Measurements from ENCODE around the gene PACSIN3.

The PACSIN3 gene

GRCh38 chr11:47152126-47152952 lies 33.9 kb downstream of the PACSIN3 start:
- no peak for DNase-seq

GRCh38 chr11:47149782-47150181 lies 36.5 kb downstream of the PACSIN3 start:
- DNase-seq, result no peak

GRCh38 chr11:47148903-47149531 lies 37.2 kb downstream of the PACSIN3 start:
- peak; percentile 22 for DNase-seq

- DNase-seq, result no peak
Measured at GRCh38 chr11:47148270-47148669, 38.0 kb downstream of the PACSIN3 start.

DNA sequence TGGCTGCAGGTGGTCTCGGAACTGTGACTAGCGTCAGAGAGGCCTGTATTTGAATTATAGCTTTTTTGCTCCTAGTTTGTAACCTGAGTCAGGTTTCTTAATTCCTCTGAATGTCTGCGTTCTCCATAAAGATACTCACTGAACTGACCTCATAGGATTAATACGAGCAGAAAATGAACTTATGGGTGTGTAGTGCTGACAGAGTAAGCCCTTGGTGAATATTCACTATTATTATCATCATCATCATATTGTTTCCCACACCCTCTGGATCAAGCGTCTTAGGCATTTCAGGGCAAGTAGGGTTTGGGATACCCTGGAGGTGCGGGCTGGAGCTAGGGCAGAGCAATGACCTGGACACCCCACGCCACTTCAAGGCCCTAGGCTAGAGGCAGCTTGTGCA lies 38.6 kb downstream of the PACSIN3 start:
- DNase-seq, result no peak

DNA sequence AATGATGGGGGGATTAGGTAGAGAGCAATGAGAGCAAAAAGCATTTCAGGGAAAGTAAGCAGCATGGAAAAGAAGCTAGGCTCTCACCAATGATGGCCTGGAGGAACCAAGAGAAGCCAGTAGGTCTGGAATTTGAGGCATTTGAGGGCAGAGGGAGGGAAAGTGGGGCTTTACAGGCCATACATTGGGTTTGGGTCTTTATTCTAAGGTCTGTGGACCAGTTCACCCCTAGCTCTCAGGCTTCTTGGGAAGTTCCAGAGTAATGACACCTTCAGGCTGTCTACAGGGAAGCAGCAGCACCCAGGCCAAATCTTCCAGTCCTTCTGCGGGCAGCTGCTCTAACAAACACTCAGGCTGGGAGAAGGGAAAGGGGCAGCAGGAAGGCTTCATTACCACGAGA lies 39.0 kb downstream of the PACSIN3 start:
- no peak for DNase-seq

GRCh38 chr11:47144541-47144940 lies 41.7 kb downstream of the PACSIN3 start:
- DNase-seq, result no peak

- no peak for DNase-seq
Measured at GRCh38 chr11:47143322-47143721, 42.9 kb downstream of the PACSIN3 start.

DNA sequence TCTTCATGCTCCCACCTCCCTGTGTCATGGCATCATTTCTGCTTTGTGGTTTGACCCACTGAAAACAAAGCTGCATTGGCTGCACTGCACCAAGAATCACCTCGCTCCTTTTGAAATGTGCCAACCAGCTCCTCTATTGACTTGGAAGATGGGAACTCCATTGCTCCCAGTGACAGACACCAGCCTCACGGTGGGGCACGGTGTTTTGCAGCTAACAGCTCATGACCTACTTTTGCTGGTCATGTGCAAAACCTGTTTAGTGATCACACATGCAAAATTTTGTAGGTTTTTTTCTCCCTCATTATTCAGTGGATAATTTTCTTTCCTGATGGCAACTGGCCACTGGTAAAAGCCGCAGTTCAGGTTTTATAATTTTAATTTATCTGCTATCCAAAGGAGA lies 46.4 kb downstream of the PACSIN3 start:
- no peak for DNase-seq

DNA sequence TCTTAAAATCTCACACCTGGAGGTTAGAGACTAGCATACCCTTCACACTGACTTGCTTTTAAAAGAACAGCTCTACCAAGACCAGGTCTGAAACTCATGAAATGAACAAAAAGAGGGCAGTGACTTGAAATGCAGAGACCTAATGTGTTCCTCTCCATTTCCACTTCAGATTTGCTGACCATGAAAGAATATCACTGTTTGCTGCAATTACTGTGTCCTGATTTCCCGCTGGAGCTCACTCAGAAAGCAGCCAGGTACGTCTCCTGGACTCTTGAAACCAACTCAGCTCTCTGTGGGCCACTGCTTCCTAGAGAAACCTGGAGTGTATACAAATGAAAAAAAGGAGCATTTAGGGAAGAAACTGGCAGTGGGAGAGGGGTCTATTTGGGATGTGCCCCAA lies 48.8 kb downstream of the PACSIN3 start:
- DNase-seq, result no peak

DNA sequence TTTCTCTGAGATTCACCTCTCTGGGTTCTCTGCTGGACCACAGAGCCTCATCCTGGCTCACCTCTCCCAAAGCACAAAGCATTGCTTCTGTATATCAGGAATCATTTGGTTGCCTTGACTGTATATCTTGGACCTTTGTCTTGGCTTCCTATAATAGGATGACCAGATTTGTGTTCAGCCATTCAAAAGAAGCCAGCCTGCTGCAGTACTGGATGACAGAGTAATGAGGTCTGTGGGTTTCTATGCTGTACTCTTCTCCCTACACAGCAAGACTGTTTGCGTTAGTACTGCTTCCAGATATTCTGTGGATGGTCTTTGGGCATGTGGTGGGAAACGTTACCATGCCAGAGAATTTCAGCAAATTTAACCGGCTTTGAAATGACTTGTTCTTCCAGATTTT lies 49.3 kb downstream of the PACSIN3 start:
- no peak for DNase-seq

DNA sequence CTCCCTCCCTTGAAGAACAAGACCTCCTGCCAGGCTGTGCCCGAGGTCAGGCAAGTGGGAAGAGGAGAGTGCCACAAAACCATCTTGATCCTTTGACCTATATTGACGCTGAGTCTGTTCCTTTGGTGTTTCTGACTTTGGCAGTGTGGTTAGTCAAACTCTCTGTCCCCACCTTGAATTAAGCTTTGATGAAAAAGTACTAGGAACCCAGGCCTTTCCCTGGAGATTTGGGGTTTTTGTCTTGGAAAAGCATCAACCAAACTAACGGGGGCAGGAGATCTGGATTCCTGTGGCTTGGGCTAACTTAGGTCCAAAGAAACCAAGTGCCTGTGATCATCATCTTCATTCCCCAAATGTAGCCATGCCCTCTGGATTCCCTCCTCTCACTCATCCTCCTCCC lies 49.9 kb downstream of the PACSIN3 start:
- DNase-seq, result no peak

DNA sequence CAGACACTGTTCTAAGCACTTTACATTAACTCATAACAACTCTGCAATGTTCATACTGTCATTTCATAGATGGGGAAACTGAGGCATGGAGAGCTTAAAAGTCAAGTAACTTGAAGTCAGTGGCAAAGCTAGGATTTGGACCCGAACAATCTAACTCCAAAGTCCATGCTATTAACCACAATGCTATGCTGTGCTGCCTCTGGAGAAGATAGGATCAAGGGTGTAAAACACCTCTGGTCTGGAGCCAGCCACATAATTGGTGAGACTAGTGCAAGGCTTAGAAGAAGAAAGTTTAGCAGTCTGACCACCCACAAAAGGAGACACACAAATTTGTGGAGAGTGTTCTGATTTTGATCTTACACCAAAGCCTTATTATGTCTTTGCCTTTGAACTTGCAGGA lies 53.3 kb downstream of the PACSIN3 start:
- no peak for DNase-seq

GRCh38 chr11:47132490-47132889 lies 53.7 kb downstream of the PACSIN3 start:
- no peak for DNase-seq

DNA sequence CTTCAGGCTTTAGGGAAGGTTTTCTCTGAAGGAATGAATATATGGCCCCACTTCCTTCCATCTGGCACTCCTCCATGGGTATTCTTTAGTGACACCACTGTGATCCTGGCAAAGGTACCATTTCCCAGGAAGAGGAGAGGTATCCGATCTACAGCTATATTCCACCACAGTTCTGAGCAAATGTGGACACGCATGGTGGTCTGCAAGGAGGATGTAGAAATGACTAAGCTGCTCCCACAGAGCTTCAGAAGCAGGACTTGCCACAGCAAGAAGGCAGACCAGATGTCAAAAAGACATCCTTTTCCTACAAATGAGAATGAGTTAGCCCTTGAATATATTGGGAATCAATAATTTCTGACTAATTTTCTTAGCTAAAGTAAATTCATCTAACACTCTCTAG lies 55.1 kb downstream of the PACSIN3 start:
- no peak for DNase-seq

DNA sequence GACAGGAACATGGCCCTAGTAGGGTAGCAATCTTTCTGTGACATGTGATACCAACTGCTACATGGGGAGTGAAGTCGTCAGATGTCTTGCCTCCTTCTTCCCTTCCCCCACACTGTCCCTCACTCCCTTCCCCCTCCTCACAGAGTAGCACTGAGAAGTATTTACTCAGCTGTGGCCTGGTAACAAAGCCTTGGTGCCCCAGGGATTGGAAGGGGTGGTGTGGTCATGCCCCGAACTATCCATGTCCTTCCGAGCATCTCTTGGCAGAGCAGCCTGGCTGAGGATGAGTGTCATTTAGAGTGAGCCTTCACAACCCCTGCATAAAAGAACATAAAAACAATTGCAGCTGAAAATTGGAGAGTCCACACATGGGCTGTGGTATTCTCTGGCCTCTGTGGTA lies 55.7 kb downstream of the PACSIN3 start:
- no peak for DNase-seq
